GM12801 (cell line): ENCODE results near the gene SIAH2.

ENCODE experiments used
- TF ChIP-seq, protein P1 (sequence below): IDR thresholded peaks from one replicate; pipeline ENCODE4 v1.5.1; 2011; ENCODE audit warnings: control low read depth; ENCODE audit not compliant: insufficient read length; ENCODE audit errors: extremely low read depth

SIAH2 gene

DNA sequence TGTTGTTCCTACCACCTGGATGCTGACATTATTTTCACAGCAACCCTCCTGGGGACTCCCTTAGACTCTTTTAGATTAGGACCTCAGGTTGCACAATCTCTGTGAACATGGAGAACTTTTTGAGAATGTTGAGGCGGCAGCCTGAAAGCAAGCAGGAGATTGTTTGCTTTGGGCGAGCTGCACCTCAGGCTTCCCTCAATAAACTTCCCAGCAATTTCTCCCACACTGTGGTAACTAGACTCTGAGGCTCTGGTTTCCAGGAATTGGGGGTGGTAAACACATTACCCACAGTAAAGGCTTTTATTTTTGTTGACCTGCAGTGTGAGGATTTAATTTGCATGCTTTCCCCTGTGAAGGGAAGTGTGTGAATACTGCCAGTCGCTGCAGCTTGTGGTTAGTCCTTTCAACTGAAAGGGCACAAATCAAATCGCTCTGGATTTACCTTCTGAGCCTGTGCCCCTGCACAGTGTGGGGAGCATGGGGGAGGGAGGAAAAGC, 35.2 kb upstream of the SIAH2 start:
- TF ChIP-seq, protein P1, sequence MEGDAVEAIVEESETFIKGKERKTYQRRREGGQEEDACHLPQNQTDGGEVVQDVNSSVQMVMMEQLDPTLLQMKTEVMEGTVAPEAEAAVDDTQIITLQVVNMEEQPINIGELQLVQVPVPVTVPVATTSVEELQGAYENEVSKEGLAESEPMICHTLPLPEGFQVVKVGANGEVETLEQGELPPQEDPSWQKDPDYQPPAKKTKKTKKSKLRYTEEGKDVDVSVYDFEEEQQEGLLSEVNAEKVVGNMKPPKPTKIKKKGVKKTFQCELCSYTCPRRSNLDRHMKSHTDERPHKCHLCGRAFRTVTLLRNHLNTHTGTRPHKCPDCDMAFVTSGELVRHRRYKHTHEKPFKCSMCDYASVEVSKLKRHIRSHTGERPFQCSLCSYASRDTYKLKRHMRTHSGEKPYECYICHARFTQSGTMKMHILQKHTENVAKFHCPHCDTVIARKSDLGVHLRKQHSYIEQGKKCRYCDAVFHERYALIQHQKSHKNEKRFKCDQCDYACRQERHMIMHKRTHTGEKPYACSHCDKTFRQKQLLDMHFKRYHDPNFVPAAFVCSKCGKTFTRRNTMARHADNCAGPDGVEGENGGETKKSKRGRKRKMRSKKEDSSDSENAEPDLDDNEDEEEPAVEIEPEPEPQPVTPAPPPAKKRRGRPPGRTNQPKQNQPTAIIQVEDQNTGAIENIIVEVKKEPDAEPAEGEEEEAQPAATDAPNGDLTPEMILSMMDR, result no peak

DNA sequence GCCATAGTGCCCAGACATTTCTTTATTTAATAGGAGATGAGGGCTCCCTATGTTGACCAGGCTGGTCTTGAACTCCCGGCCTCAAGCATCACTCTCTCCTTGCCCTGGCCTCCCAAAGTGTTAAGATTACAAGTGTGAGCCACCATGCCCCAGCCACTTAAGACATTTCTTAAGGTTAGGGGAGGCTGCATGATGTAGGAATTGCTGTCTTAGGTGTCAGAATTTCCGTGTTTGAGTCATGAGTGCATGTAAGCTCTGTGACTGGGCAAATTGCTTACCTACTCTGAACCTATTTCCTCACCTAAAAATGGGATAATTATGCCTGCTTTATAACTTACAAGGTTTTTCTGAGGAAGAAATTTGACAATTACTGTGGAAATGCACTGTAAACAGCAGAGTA, 34.2 kb upstream of the SIAH2 start:
- TF ChIP-seq, protein P1, result no peak

DNA sequence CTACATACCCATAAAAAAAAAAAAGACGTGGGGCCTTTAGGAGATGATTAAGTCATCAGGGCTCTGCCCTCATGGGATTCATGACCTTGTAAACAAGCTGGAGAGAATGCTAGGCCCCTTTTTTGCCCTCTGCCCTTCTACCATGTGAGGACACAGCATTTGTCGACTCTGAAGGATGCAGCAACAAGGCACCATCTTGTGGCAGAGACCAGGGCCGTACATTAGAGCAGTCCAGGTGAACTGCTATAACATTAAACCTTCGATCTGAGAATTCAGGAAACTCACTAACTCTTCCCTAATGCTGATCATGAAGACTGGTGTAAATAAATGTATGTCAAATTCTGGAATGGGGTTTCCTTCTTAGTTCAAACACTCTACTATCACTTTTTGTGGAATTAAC, 30.7 kb upstream of the SIAH2 start:
- TF ChIP-seq, protein P1, result no peak

DNA sequence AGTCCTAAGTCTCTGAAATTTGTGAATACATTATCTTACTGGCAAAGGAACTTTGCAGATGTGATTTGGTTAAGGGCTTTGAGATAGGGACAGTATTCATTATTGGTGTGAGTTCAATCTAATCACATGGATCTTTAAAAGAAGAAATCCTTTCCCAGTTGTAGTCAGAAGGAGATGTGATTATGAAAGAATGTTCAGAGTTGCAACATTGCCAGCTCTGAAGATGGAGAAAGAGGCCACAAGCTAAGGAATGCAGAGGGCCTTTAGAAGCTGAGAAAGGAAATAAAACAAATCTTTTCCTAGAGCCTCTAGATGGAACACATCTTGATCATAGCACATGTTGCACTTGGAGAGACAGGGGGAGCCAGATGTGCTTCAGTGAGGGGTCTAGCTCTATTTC, 27.7 kb upstream of the SIAH2 start:
- TF ChIP-seq, protein P1, result no peak

DNA sequence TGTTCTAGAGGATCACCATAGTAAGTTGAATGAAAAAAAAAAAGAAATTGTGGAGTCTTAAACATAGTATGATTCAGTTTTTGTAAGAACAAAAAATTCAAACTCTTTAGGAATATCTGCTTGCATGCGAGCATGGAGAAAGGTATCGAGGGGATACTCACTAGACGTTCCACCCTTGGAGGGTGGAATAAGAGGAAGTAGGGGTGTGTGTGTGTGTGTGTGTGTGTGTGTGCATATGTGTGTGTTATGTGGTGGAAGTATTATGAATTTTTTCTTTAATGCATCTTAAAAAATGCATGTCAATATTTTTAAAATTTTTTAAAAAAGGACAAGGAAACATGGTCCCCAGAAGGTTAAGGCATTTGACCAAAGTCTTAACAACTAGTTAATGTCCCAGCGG, 26.5 kb upstream of the SIAH2 start:
- TF ChIP-seq, protein P1, result no peak

DNA sequence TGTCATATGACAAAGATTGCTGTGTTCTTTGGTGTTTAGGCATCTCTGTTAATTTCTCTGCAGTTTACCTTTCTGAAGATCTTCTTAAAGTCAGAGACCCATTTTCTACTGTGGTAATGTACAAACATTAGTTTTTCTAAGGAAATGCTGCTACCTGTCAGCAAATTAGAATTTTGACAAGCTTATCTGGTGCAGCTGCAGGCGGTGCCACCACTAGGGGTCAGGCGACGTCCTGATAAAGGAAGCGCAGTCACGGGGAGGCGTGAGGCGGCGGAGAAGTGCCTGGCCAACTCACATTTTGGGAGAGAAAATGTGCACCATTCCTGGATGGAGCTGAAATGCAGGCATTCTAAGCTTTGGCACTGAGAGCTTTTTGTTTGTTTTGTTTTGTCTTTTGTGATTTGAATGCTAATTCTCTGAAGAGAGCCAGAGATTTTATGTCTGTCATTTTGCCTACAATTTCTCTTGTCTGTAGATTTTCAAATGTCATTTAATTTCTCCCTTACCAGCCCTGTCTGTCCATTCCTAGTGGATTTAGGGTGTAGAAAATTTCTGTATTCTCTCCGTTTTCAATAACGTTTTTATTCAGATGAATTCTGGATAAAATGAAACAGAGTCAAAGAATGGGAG, 24.9 kb upstream of the SIAH2 start:
- TF ChIP-seq, protein P1, result no peak

DNA sequence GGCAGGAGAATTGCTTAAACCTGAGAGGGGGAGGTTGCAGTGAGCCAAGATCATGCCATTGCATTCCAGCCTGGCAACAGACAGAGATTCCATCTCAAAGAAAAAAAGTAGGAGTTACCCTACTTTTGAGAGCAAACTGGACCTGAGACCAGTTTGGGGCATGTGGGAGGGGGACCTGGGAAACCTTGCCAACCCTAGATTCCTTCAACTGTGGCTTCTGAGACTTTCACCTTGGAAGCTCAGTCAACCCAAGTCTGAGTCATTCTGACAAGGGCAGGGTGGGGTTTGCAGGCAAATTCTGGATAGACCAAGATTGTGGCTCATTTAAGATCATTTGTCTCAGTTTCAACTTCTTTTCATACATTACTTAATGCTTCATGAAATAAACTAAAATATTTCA, 23.8 kb upstream of the SIAH2 start:
- TF ChIP-seq, protein P1, result no peak

DNA sequence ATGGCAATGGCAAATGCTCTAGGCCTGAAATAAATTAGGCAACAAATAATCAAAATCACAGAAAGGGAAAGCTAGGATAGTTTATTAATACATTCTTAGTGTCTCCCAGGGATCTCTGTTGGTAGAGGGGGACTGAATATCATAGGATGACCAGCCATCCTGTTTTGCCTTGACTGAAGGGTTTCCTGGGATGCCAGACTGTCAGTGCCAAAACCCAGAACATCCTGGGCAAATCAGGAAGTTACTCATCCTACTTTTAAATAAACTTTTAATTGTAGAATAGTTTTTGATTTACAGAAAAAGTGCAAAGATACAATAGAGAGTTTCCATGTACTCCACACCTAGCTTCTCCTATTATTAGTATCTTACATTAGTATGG, 21.8 kb upstream of the SIAH2 start:
- TF ChIP-seq, protein P1, result no peak
